Choroid plexus epithelial cell (primary cell): Measurements from ENCODE around the gene FANCD2.

Experiments used
- DNase-seq: peaks from one replicate; pipeline ENCODE4 v3.0.0-alpha.2; 2010; ENCODE audit warnings: low read depth
- H3K4me3 ChIP-seq: 2 replicates; pipeline ENCODE4 v1.5.1; 2011; ENCODE audit warnings: low read depth, mild to moderate bottlenecking, control low read depth, low read length, moderate library complexity
- CTCF ChIP-seq: conservative IDR thresholded peaks from 2 replicates; pipeline ENCODE4 v1.5.1; 2011; ENCODE audit warnings: low read depth, mild to moderate bottlenecking, control low read depth, inconsistent platforms, low read length, moderate library complexity

The FANCD2 gene

GRCh38 chr3:10000686-10001085 lies 25.6 kb upstream of the FANCD2 start:
- H3K4me3 ChIP-seq = no peak overlapping the region

GRCh38 chr3:10002951-10003350 lies 23.3 kb upstream of the FANCD2 start:
- H3K4me3 ChIP-seq = no peak overlapping the region
- no peak for TF ChIP-seq CTCF
- DNase-seq = no peak

More at GRCh38 chr3:10000686-10001085, 25.6 kb upstream of the FANCD2 start:
- no peak for TF ChIP-seq CTCF
- no peak for DNase-seq

GRCh38 chr3:10004506-10004905 lies 21.7 kb upstream of the FANCD2 start:
- no peak for DNase-seq
- no peak for TF ChIP-seq CTCF
- H3K4me3 ChIP-seq = no peak overlapping the region

- peak; percentile 50 for DNase-seq
- no peak for TF ChIP-seq CTCF
- no peak overlapping the region for H3K4me3 ChIP-seq
Measured at GRCh38 chr3:10004960-10005564, 21.2 kb upstream of the FANCD2 start.

GRCh38 chr3:10006048-10006761 lies 20.0 kb upstream of the FANCD2 start:
- no peak for TF ChIP-seq CTCF
- H3K4me3 ChIP-seq = no peak overlapping the region
- DNase-seq = no peak

- DNase-seq = no peak
- H3K4me3 ChIP-seq = no peak overlapping the region
- TF ChIP-seq CTCF = no peak
Measured at GRCh38 chr3:10006762-10007090, 19.5 kb upstream of the FANCD2 start.
